ENCODE results near the gene MYLK4. TPM values are rescaled to one million over a fixed set of nuclear protein-coding genes. Genes with fewer than 3 reads are reported as not detected.

The MYLK4 gene
- total RNA-seq, 1 experiment from 2014 or later, result 0.85 TPM

- no TSS peak for BruUV-seq (replicated peaks)
- intact Hi-C loops (cut with micrococcal nuclease; ENCODE audit: unreplicated experiment) (no loop called here), in situ Hi-C loops (cut with HindIII; ENCODE audit: low pct_unique_long_range_greater_than_20kb, low sequenced_read_pairs) (no loop called here)
- POLR2A ChIA-PET, result no interaction called here
- Histone ChIP-seq H3K27ac (ENCODE audit: low read length) (no peak overlapping the region), H3K4me3 (ENCODE audit: low read depth in 2 of 2, low read length in 2 of 2) (no peak overlapping the region), H3K36me3 (ENCODE audit: control insufficient read depth, insufficient read depth, low read length) (no peaks in the 10 kb centered on the region), H3K27me3 (ENCODE audit: control insufficient read depth, insufficient read depth, low read length) (no peaks in the 10 kb centered on the region), H3K4me1 (ENCODE audit: control insufficient read depth, insufficient read depth, low read length) (no peaks in the 10 kb centered on the region), H3K9me3 (ENCODE audit: control insufficient read depth, insufficient read depth, low read depth, low read length) (no peaks in the 10 kb centered on the region)
- ATAC-seq (no peak), DNase-seq (ENCODE audit: low read depth, low spot score) (no peak)
- TF ChIP-seq, protein P1, sequence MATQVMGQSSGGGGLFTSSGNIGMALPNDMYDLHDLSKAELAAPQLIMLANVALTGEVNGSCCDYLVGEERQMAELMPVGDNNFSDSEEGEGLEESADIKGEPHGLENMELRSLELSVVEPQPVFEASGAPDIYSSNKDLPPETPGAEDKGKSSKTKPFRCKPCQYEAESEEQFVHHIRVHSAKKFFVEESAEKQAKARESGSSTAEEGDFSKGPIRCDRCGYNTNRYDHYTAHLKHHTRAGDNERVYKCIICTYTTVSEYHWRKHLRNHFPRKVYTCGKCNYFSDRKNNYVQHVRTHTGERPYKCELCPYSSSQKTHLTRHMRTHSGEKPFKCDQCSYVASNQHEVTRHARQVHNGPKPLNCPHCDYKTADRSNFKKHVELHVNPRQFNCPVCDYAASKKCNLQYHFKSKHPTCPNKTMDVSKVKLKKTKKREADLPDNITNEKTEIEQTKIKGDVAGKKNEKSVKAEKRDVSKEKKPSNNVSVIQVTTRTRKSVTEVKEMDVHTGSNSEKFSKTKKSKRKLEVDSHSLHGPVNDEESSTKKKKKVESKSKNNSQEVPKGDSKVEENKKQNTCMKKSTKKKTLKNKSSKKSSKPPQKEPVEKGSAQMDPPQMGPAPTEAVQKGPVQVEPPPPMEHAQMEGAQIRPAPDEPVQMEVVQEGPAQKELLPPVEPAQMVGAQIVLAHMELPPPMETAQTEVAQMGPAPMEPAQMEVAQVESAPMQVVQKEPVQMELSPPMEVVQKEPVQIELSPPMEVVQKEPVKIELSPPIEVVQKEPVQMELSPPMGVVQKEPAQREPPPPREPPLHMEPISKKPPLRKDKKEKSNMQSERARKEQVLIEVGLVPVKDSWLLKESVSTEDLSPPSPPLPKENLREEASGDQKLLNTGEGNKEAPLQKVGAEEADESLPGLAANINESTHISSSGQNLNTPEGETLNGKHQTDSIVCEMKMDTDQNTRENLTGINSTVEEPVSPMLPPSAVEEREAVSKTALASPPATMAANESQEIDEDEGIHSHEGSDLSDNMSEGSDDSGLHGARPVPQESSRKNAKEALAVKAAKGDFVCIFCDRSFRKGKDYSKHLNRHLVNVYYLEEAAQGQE (IDR thresholded peaks at IDR 0.05; ENCODE audit: insufficient read depth in 1 of 2, low read depth in 2 of 2, low read length in 1 of 2), result no peak
- TF ChIP-seq TCF7L2 (IDR thresholded peaks at IDR 0.05; ENCODE audit: low read depth, low read length) (no peak), SIN3A (IDR thresholded peaks at IDR 0.05; ENCODE audit: borderline replicate concordance, insufficient read depth, low read depth, low read length) (no peak), CTCF (IDR thresholded peaks at IDR 0.05) (no peak)
- CTCF ChIA-PET, result no interaction called here
Measured at GRCh38 chr6:2751871-2752270, 1.1 kb upstream of the MYLK4 start.

DNA sequence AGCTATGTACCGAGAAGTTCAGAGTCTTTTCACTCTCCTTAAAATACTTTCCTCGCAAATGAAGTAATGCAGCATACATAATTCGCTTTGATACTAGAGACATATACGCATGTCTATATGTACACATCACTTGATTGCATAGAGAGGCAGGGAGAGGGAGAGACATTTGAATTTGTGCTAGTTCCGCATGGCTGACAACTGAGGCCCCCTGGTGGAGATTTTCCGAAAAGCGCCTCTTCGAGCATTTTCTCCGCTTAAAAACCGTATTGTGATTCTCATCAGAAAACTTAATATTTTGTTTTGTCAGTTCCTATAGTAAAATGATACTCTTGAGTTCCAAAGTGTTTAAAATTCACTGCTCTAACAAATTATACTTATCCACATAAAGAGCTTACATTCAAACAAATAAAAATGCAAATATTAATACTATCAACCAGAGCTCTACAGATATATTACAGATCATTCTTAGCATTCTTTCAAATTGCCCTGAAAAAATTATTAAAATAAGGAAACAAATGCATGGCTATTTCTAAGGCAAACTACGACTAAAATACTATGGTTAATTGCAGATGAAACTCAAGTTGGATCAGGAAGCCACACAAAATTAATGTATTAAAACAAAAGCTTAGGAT, 637 bp downstream of the MYLK4 start:
- CTCF ChIA-PET, result interaction anchor here (0.5 to 2.2 kb wide), 7 partner anchors 8 to 1265 kb away, joined by 3 to 12 read pairs (median 4); no protein-coding TSS in a partner anchor
- no peak overlapping the region for H3K27ac ChIP-seq (ENCODE audit: low read length)
- in situ Hi-C loops (cut with HindIII; ENCODE audit: low pct_unique_long_range_greater_than_20kb, low sequenced_read_pairs) (no loop called here), intact Hi-C loops (cut with micrococcal nuclease; ENCODE audit: unreplicated experiment) (no loop called here)
- TF ChIP-seq CTCF (IDR thresholded peaks at IDR 0.05), result peak; percentile 92
- TF ChIP-seq, protein P1 (IDR thresholded peaks at IDR 0.05; ENCODE audit: insufficient read depth in 1 of 2, low read depth in 2 of 2, low read length in 1 of 2), result no peak
- H3K4me1 ChIP-seq (ENCODE audit: control insufficient read depth, insufficient read depth, low read length), result no peaks in the 10 kb centered on the region
- ATAC-seq (peak; percentile 70), DNase-seq (ENCODE audit: low read depth, low spot score) (no peak)
- H3K4me3 ChIP-seq (ENCODE audit: low read depth in 2 of 2, low read length in 2 of 2), result no peak overlapping the region
- no peaks in the 10 kb centered on the region for H3K36me3 ChIP-seq (ENCODE audit: control insufficient read depth, insufficient read depth, low read length)
- POLR2A ChIA-PET, result no interaction called here
- H3K27me3 ChIP-seq (ENCODE audit: control insufficient read depth, insufficient read depth, low read length), result no peaks in the 10 kb centered on the region
- no TSS peak for BruUV-seq (replicated peaks)
- no peaks in the 10 kb centered on the region for H3K9me3 ChIP-seq (ENCODE audit: control insufficient read depth, insufficient read depth, low read depth, low read length)

Data from Panc1 (cell line).